Right lobe of liver (tissue), 6 donors: ENCODE data around the gene FABP6. TPM values are rescaled to one million over a fixed set of nuclear protein-coding genes. Genes with fewer than 3 reads are reported as not detected.

ENCODE experiments used
- ATAC-seq, 4 donors: fragments of 200-7000 bp; cut with Tn5 transposase; one replicate each; pipeline ENCODE4 v1.9.1; 2020; ENCODE audit warnings: mild to moderate bottlenecking in 4 of 4, moderate library complexity in 4 of 4
- DNase-seq, 3 donors: peaks; one replicate each; pipeline ENCODE4 v3.0.0-alpha.2; 2020
- H3K27ac ChIP-seq, 3 donors: fragments of 200-600 bp; one replicate each; pipeline ENCODE4 v1.8.0; 2022
- H3K27me3 ChIP-seq, 2 donors: fragments of 200-600 bp; one replicate each; pipeline ENCODE4 v1.8.0; 2022
- H3K36me3 ChIP-seq, 4 donors: fragments of 200-600 bp; sonication (generic) in 1 of 4; one replicate each; pipeline versions ENCODE4 v1.5.1 to v1.8.0; 2017 to 2022; ENCODE audit warnings: control low read depth in 1 of 4
- H3K4me1 ChIP-seq, 4 donors: fragments of 200-600 bp; sonication (generic) in 1 of 4; one replicate each; pipeline versions ENCODE4 v1.5.1 to v1.8.0; 2017 to 2022; ENCODE audit warnings: control low read depth in 1 of 4
- H3K4me3 ChIP-seq, 3 donors: fragments of 200-600 bp; one replicate each; pipeline ENCODE4 v1.8.0; 2022
- H3K9me3 ChIP-seq, 4 donors: fragments of 200-600 bp; sonication (generic) in 1 of 4; one replicate each; pipeline versions ENCODE4 v1.5.1 to v1.8.0; 2017 to 2022; ENCODE audit warnings: control low read depth in 1 of 4
- CTCF ChIP-seq, 4 donors: fragments of 200-600 bp in 3 of 4; fragments of 450-650 bp in 1 of 4; IDR thresholded peaks; one replicate each; pipeline versions ENCODE4 v1.5.1 to v1.8.0; 2016 to 2022; ENCODE audit warnings: antibody characterized with exemption in 4 of 4, mild to moderate bottlenecking in 2 of 4
- POLR2A ChIP-seq: fragments of 450-650 bp; IDR thresholded peaks from one replicate; pipeline ENCODE4 v1.6.1; 2017; ENCODE audit warnings: antibody characterized with exemption, mild to moderate bottlenecking
- WGBS: methylation state at CpG from one replicate; pipeline ENCODE4 v1.1.6; 2018; ENCODE audit warnings: low coverage, low lambda C conversion rate; ENCODE audit not compliant: insufficient coverage; ENCODE audit errors: missing lambda C conversion rate; 5-methylcytosine and 5-hydroxymethylcytosine counted together
- intact Hi-C, 2 donors: fragments of 100-400 bp; cut with DNase I; formaldehyde crosslinking; loops; one replicate each; pipeline versions ENCODE4 v1.11.2 to v1.14.1; 2022
- total RNA-seq, 6 experiments: library from RNA; depleted of rRNA in 2 of 6; stranded (reverse); fragments of >200 nt in 2 of 6; fragmentation: NEBNext Ultra II Directional in 3 of 6; extraction: Animal tissue kit (Norgen Biotek cat#: 25700) in 3 of 6; gene quantifications; one replicate each; pipeline versions ENCODE4 v1.1.0 to v1.2.4, GENCODE V29; 2016 to 2023
- donor health status: DM: no; HTN: yes; CAD: no.
- donor health status: DM: no; HTN: no; CAD: no.
- donor health status: DM: no; HTN: no; CAD: no.
- donor health status: DM: no; HTN: yes; CAD: no.
- donor health status: DM: no; HTN: yes; CAD: no.

Gene FABP6
- total RNA-seq, 6 experiments from 2014 or later = not detected

- no peaks in the 10 kb centered on the region for H3K4me1 ChIP-seq
- no peaks in the 10 kb centered on the region for H3K36me3 ChIP-seq
- intact Hi-C loops = no loop called here
- TF ChIP-seq CTCF (IDR thresholded peaks at IDR 0.05) (no peak), POLR2A (no peak)
- H3K9me3 ChIP-seq = no peaks in the 10 kb centered on the region
- 81% methylated on average over 4 of the region's 5 CpGs for WGBS
- ATAC-seq = no peak
- H3K27ac ChIP-seq = no peak overlapping the region
- DNase-seq = no peak
- no peak overlapping the region for H3K4me3 ChIP-seq
- H3K27me3 ChIP-seq = no peaks in the 10 kb centered on the region
Observed at GRCh38 chr5:160235731-160236130, 6.4 kb downstream of the FABP6 start.

DNA sequence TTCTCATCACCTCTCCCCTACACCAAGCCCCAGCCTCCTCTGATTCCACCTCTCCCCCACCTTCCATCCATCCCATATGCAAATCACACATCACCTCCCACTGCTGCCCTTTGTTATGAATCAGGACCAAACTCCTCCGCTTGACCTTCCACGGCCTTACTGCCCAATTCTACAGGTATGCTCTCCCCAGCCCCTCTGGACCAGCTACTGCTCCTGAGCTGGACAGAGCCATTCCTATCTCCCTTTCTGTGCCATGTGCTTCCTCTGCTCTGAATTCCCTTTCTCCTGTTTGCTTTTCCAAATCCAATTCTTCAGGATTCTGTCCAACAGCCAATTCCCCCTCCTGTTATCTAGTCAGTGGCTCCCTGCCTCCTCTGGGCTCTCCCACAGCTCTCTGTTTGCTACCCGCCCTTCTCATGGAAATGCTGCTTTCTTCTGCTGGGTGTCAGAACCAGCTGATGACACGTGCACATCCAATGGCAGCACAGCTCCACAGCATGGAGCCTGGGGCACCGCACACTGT is 8.3 kb downstream of the FABP6 start:
- H3K27me3 ChIP-seq = no peaks in the 10 kb centered on the region
- H3K4me1 ChIP-seq = no peaks in the 10 kb centered on the region
- H3K9me3 ChIP-seq = no peaks in the 10 kb centered on the region
- TF ChIP-seq CTCF (IDR thresholded peaks at IDR 0.05) = no peak
- TF ChIP-seq POLR2A = no peak
- no peaks in the 10 kb centered on the region for H3K36me3 ChIP-seq
- no peak overlapping the region for H3K27ac ChIP-seq
- 65% methylated on average over 4 of the region's 5 CpGs for WGBS
- ATAC-seq (no peak), DNase-seq (no peak)
- intact Hi-C loops = no loop called here
- no peak overlapping the region for H3K4me3 ChIP-seq

GRCh38 chr5:160240350-160240749 is 11.0 kb downstream of the FABP6 start:
- Histone ChIP-seq H3K36me3 (no peaks in the 10 kb centered on the region), H3K4me1 (no peaks in the 10 kb centered on the region), H3K9me3 (no peaks in the 10 kb centered on the region), H3K27me3 (no peaks in the 10 kb centered on the region), H3K27ac (no peak overlapping the region), H3K4me3 (no peak overlapping the region)
- intact Hi-C loops = no loop called here
- DNase-seq (no peak), ATAC-seq (no peak)
- TF ChIP-seq POLR2A (no peak), CTCF (IDR thresholded peaks at IDR 0.05) (no peak)
- WGBS = 8% methylated on average over 3 of the region's 3 CpGs

DNA sequence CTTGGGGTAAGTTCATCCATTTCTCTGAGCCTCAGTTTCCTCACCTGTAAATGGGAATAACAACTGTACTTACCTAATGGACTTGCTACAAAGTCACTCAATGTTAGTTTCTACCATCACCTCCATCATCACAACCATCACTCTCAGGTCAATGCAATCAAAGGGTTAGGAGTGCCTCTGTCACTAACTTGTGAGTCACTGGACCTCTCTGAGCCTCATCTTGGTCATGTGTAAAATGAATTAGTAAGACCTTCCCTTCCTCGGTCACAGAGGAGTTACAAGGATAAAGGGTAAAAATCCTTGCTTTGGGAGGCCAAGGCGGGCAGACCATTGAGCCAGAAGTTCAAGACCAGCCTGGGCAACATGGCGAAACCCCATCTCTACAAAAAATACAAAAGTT is 12.8 kb downstream of the FABP6 start:
- no peaks in the 10 kb centered on the region for H3K4me1 ChIP-seq
- ATAC-seq (no peak), DNase-seq (no peak)
- no peak overlapping the region for H3K27ac ChIP-seq
- no peak overlapping the region for H3K4me3 ChIP-seq
- WGBS = 50% methylated on average over 2 of the region's 3 CpGs
- H3K9me3 ChIP-seq = no peaks in the 10 kb centered on the region
- TF ChIP-seq CTCF (IDR thresholded peaks at IDR 0.05) = no peak
- no peak for TF ChIP-seq POLR2A
- no peaks in the 10 kb centered on the region for H3K36me3 ChIP-seq
- intact Hi-C loops = no loop called here
- no peaks in the 10 kb centered on the region for H3K27me3 ChIP-seq
